Epithelial cell of proximal tubule (primary cell): ENCODE data around the gene POU3F2. TPM values are rescaled to one million over a fixed set of nuclear protein-coding genes. Genes with fewer than 3 reads are reported as not detected.
A peak's percentile ranks its signal among the peaks of the same experiment; 100 is the strongest.

Experiments used
- DNase-seq: peaks from one replicate; pipeline ENCODE4 v3.0.0-alpha.2; 2011; ENCODE audit warnings: low read depth
- H3K4me3 ChIP-seq: 2 replicates; pipeline ENCODE4 v1.5.1; 2011; ENCODE audit warnings: low read depth, mild to moderate bottlenecking, low read length
- CTCF ChIP-seq: conservative IDR thresholded peaks from 2 replicates; pipeline ENCODE4 v1.5.1; 2012; ENCODE audit warnings: low read depth, mild to moderate bottlenecking, low read length
- total RNA-seq: library from RNA; depleted of rRNA; stranded (reverse); fragments of >200 nt; gene quantifications from 2 replicates; pipeline ENCODE4 v1.2.3, GENCODE V29; 2015

POU3F2 gene
- total RNA-seq, 1 donor from 2014 or later, result not detected

GRCh38 chr6:98871057-98871456 lies 36.7 kb downstream of the POU3F2 start:
- peak; percentile 6 for DNase-seq
- no peak overlapping the region for H3K4me3 ChIP-seq
- TF ChIP-seq CTCF, result no peak

GRCh38 chr6:98871821-98872220 lies 37.4 kb downstream of the POU3F2 start:
- no peak for TF ChIP-seq CTCF
- no peak for DNase-seq
- H3K4me3 ChIP-seq, result no peak overlapping the region

- DNase-seq, result no peak
- TF ChIP-seq CTCF, result no peak
- no peak overlapping the region for H3K4me3 ChIP-seq
Observed at GRCh38 chr6:98875375-98875774, 41.0 kb downstream of the POU3F2 start.

- TF ChIP-seq CTCF, result no peak
- no peak for DNase-seq
- no peak overlapping the region for H3K4me3 ChIP-seq
Observed at GRCh38 chr6:98877250-98877649, 42.9 kb downstream of the POU3F2 start.

- no peak for TF ChIP-seq CTCF
- DNase-seq, result no peak
Observed at GRCh38 chr6:98880486-98880885, 46.1 kb downstream of the POU3F2 start.

GRCh38 chr6:98885330-98885729 lies 51.0 kb downstream of the POU3F2 start:
- DNase-seq, result no peak
- no peak overlapping the region for H3K4me3 ChIP-seq
- TF ChIP-seq CTCF, result no peak

More at GRCh38 chr6:98880486-98880885, 46.1 kb downstream of the POU3F2 start:
- H3K4me3 ChIP-seq, result no peak overlapping the region

- no peak overlapping the region for H3K4me3 ChIP-seq
- TF ChIP-seq CTCF, result no peak
- no peak for DNase-seq
Observed at GRCh38 chr6:98887650-98888049, 53.3 kb downstream of the POU3F2 start.

Other genes with a start within 250 kb of the POU3F2 start
- 10.6 and 13.1 TPM in 2 replicates for gene FBXL4, start 113.4 kb downstream of the POU3F2 start, total RNA-seq